H9 (cell line): ENCODE measurements around the gene NOX5. TPM values are rescaled to one million over a fixed set of nuclear protein-coding genes. Genes with fewer than 3 reads are reported as not detected.

Source experiments
- DNase-seq: peaks from one replicate; pipeline ENCODE4 v3.0.0-alpha.2; 2017
- H2AFZ ChIP-seq: one replicate; pipeline ENCODE4 v1.6.1; 2013; ENCODE audit warnings: mild to moderate bottlenecking, low read length, control low read depth, moderate library complexity
- H2AK5ac ChIP-seq: 2 replicates; pipeline ENCODE4 v1.6.1; 2013; ENCODE audit warnings: low read length, control low read depth, mixed read lengths; ENCODE audit not compliant: insufficient read length
- H2BK120ac ChIP-seq: one replicate; pipeline ENCODE4 v1.6.1; 2013; ENCODE audit warnings: low read depth, mild to moderate bottlenecking, low read length, control low read depth, inconsistent platforms; ENCODE audit not compliant: poor library complexity, severe bottlenecking
- H2BK12ac ChIP-seq: 2 replicates; pipeline ENCODE4 v1.6.1; 2013; ENCODE audit warnings: low read length, control low read depth, mixed read lengths, low read depth; ENCODE audit not compliant: insufficient read length
- H2BK15ac ChIP-seq: 2 replicates; pipeline ENCODE4 v1.6.1; 2013; ENCODE audit warnings: low read depth, low read length, control low read depth
- H2BK20ac ChIP-seq: one replicate; pipeline ENCODE4 v1.6.1; 2013; ENCODE audit warnings: low read depth, mild to moderate bottlenecking, low read length, control low read depth, inconsistent platforms; ENCODE audit not compliant: poor library complexity, severe bottlenecking
- H2BK5ac ChIP-seq: 2 replicates; pipeline ENCODE4 v1.6.1; 2013; ENCODE audit warnings: low read length, control low read depth, mixed read lengths; ENCODE audit not compliant: insufficient read length
- H3K14ac ChIP-seq: 2 replicates; pipeline ENCODE4 v1.6.1; 2013; ENCODE audit warnings: low read length, control low read depth; ENCODE audit not compliant: insufficient read depth
- H3K18ac ChIP-seq: 2 replicates; pipeline ENCODE4 v1.6.1; 2013; ENCODE audit warnings: low read depth, mild to moderate bottlenecking, mixed read lengths, low read length, control low read depth; ENCODE audit not compliant: insufficient read length
- H3K23ac ChIP-seq: 2 replicates; pipeline ENCODE4 v1.6.1; 2013; ENCODE audit warnings: low read length, control low read depth, mixed read lengths, low read depth; ENCODE audit not compliant: insufficient read length
- H3K23me2 ChIP-seq: 2 replicates; pipeline ENCODE4 v1.6.1; 2013; ENCODE audit warnings: low read depth, mild to moderate bottlenecking, mixed read lengths, low read length, control low read depth; ENCODE audit not compliant: insufficient read length, poor library complexity, severe bottlenecking
- H3K27ac ChIP-seq: 2 replicates; pipeline ENCODE4 v1.5.1; 2013; ENCODE audit warnings: low read length, control low read depth, mixed read lengths, low read depth; ENCODE audit not compliant: insufficient read length
- H3K27me3 ChIP-seq: 2 replicates; pipeline ENCODE4 v1.6.1; 2013; ENCODE audit warnings: low read length, control low read depth, inconsistent platforms; ENCODE audit not compliant: insufficient read depth
- H3K4ac ChIP-seq: 2 replicates; pipeline ENCODE4 v1.6.1; 2013; ENCODE audit warnings: low read depth, mild to moderate bottlenecking, control low read depth, inconsistent platforms, low read length, moderate library complexity
- H3K4me1 ChIP-seq: 2 replicates; pipeline ENCODE4 v1.6.1; 2013; ENCODE audit warnings: low read length, control low read depth, inconsistent platforms; ENCODE audit not compliant: insufficient read depth
- H3K4me2 ChIP-seq: 2 replicates; pipeline ENCODE4 v1.6.1; 2013; ENCODE audit warnings: low read length, control low read depth, mixed read lengths; ENCODE audit not compliant: insufficient read length, insufficient read depth
- H3K56ac ChIP-seq: 2 replicates; pipeline ENCODE4 v1.6.1; 2013; ENCODE audit warnings: low read depth, mild to moderate bottlenecking, mixed read lengths, low read length, control low read depth; ENCODE audit not compliant: insufficient read length
- H3K79me1 ChIP-seq: 2 replicates; pipeline ENCODE4 v1.6.1; 2013; ENCODE audit warnings: low read depth, mild to moderate bottlenecking, moderate library complexity, low read length, control low read depth, inconsistent platforms; ENCODE audit not compliant: insufficient read depth, poor library complexity, severe bottlenecking
- H3K79me2 ChIP-seq: 2 replicates; pipeline ENCODE4 v1.6.1; 2013; ENCODE audit warnings: low read length, control low read depth, inconsistent platforms; ENCODE audit not compliant: insufficient read depth
- H3K9ac ChIP-seq: 2 replicates; pipeline ENCODE4 v1.6.1; 2013; ENCODE audit warnings: low read length, control low read depth, mixed read lengths; ENCODE audit not compliant: insufficient read length; ENCODE audit errors: extremely low read depth
- H3K9me3 ChIP-seq: one replicate; pipeline ENCODE4 v1.6.1; 2013; ENCODE audit warnings: low read depth, low read length, inconsistent platforms; ENCODE audit not compliant: control insufficient read depth
- H3T11ph ChIP-seq: one replicate; pipeline ENCODE4 v1.6.1; 2013; ENCODE audit warnings: mild to moderate bottlenecking, low read length, control low read depth, inconsistent platforms
- H4K20me1 ChIP-seq: one replicate; pipeline ENCODE4 v1.6.1; 2013; ENCODE audit not compliant: control insufficient read depth, insufficient read length, insufficient read depth
- H4K5ac ChIP-seq: 2 replicates; pipeline ENCODE4 v1.6.1; 2013; ENCODE audit warnings: low read depth, mild to moderate bottlenecking, mixed read lengths, low read length, control low read depth; ENCODE audit not compliant: insufficient read length
- H4K8ac ChIP-seq: replicated peaks from 2 replicates; pipeline ENCODE4 v1.6.1; 2013; ENCODE audit warnings: low read length, control low read depth, mixed read lengths, low read depth; ENCODE audit not compliant: insufficient read length
- H4K91ac ChIP-seq: 2 replicates; pipeline ENCODE4 v1.6.1; 2013; ENCODE audit warnings: low read depth, mild to moderate bottlenecking, moderate library complexity, mixed read lengths, low read length, control low read depth; ENCODE audit not compliant: insufficient read length
- H3K27ac Mint-ChIP-seq, 3 experiments: 2 replicates in 2 of 3; 3 replicates in 1 of 3; pipeline ENCODE4 v1.8.0; 2020 to 2021; ENCODE audit warnings: mixed read lengths in 3 of 3, mild to moderate bottlenecking in 1 of 3, moderate library complexity in 1 of 3
- H3K27me3 Mint-ChIP-seq: 2 replicates; pipeline ENCODE4 v1.8.0; 2021; ENCODE audit warnings: low read depth, mild to moderate bottlenecking, moderate library complexity, mixed read lengths
- H3K36me3 Mint-ChIP-seq, 3 experiments: 2 replicates in 2 of 3; 3 replicates in 1 of 3; pipeline ENCODE4 v1.8.0; 2020 to 2021; ENCODE audit warnings: low read depth in 3 of 3, mixed read lengths in 3 of 3; ENCODE audit not compliant: insufficient read depth in 1 of 3
- H3K4me1 Mint-ChIP-seq, 2 experiments: 2 replicates each; pipeline ENCODE4 v1.8.0; 2020; ENCODE audit warnings: mixed read lengths in 2 of 2
- H3K4me3 Mint-ChIP-seq, 2 experiments: 2 replicates in 1 of 2; 3 replicates in 1 of 2; pipeline ENCODE4 v1.8.0; 2020 to 2021; ENCODE audit warnings: mild to moderate bottlenecking in 2 of 2, mixed read lengths in 2 of 2, moderate library complexity in 1 of 2
- H3K9me3 Mint-ChIP-seq, 2 experiments: 2 replicates in 1 of 2; 3 replicates in 1 of 2; pipeline ENCODE4 v1.8.0; 2020; ENCODE audit warnings: mild to moderate bottlenecking in 2 of 2, mixed read lengths in 2 of 2, moderate library complexity in 1 of 2
- WGBS: extraction: QIAGEN DNeasy Blood & Tissue Kit; methylation state at CpG from one replicate; pipeline ENCODE4 v1.1.7; 2013; ENCODE audit warnings: missing lambda C conversion rate, low lambda C conversion rate, mixed read lengths; ENCODE audit not compliant: insufficient read length; ENCODE audit errors: extremely low coverage; 5-methylcytosine and 5-hydroxymethylcytosine counted together
- total RNA-seq: library from RNA; stranded (reverse); gene quantifications from 2 replicates; pipeline ENCODE4 v1.2.1, GENCODE V29; 2021
- TF ChIP-seq, protein P1 (sequence below): fragments of 200-600 bp; sonication (generic); conservative IDR thresholded peaks from 3 replicates; pipeline ENCODE4 v1.8.0; 2021; ENCODE audit warnings: antibody characterized with exemption, mild to moderate bottlenecking

The NOX5 gene
- total RNA-seq, 1 experiment from 2014 or later, result 0.04 TPM

DNA sequence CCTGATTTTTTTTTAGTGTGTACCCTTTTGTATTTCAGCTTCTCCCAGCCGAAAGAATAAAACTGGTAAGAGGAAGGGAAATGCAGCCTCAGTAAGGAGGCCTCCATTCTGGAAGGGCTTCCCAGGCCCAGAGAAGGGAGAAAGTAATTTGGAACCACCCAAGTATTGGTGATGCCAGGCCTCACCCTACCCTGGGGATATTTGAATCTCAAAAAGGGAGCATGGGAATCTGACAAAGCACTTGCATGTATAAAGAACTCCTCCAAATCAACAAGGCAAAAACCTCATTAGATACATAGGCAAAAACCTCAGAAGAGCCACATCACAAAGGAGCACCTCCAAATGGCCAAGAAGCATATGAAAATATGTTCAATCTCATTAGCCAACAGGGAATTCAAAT lies 77.2 kb downstream of the NOX5 start:
- Histone ChIP-seq H2BK15ac (no peak overlapping the region), H3K4me1 (peaks cover 37% of the 10 kb centered on the region; the same call in 1 of the 2 replicates), H2BK20ac (no peak overlapping the region), H2AK5ac (no peak overlapping the region), H3T11ph (no peak overlapping the region), H3K4ac (no peak overlapping the region), H4K91ac (no peak overlapping the region), H3K14ac (no peak overlapping the region), H3K18ac (no peak overlapping the region), H3K9ac (no peak overlapping the region), H3K23ac (no peak overlapping the region), H3K4me2 (no peak overlapping the region), H2BK120ac (no peak overlapping the region), H3K79me2 (no peaks in the 10 kb centered on the region), H3K9me3 (no peaks in the 10 kb centered on the region), H3K27ac (no peak overlapping the region), H3K56ac (no peak overlapping the region), H4K5ac (no peak overlapping the region), H4K20me1 (no peaks in the 10 kb centered on the region), H3K79me1 (no peaks in the 10 kb centered on the region), H2AFZ (no peak overlapping the region), H4K8ac (no peak overlapping the region), H3K23me2 (peaks cover 2% of the 10 kb centered on the region), H2BK12ac (no peak overlapping the region), H3K27me3 (no peaks in the 10 kb centered on the region), H2BK5ac (no peak overlapping the region)
- H3K9me3 Mint-ChIP-seq, result peaks cover 0 to under 1% of the 10 kb centered on the region in 2 experiments; a peak in 2 of 5 replicates
- H3K27me3 Mint-ChIP-seq, result peaks cover 27% of the 10 kb centered on the region
- H3K4me1 Mint-ChIP-seq, result peaks cover 82 to 92% of the 10 kb centered on the region in 2 experiments
- H3K4me3 Mint-ChIP-seq, result no peak overlapping the region; a peak in 1 of 5 replicates
- H3K27ac Mint-ChIP-seq, result peak overlapping the region in 2 of 3 experiments; percentile 80 to 94; a peak in 4 of 7 replicates
- TF ChIP-seq, protein P1, sequence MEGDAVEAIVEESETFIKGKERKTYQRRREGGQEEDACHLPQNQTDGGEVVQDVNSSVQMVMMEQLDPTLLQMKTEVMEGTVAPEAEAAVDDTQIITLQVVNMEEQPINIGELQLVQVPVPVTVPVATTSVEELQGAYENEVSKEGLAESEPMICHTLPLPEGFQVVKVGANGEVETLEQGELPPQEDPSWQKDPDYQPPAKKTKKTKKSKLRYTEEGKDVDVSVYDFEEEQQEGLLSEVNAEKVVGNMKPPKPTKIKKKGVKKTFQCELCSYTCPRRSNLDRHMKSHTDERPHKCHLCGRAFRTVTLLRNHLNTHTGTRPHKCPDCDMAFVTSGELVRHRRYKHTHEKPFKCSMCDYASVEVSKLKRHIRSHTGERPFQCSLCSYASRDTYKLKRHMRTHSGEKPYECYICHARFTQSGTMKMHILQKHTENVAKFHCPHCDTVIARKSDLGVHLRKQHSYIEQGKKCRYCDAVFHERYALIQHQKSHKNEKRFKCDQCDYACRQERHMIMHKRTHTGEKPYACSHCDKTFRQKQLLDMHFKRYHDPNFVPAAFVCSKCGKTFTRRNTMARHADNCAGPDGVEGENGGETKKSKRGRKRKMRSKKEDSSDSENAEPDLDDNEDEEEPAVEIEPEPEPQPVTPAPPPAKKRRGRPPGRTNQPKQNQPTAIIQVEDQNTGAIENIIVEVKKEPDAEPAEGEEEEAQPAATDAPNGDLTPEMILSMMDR, result no peak
- peaks cover 0 to 2% (median 2%) of the 10 kb centered on the region in 3 experiments; a peak in 2 of 7 replicates for H3K36me3 Mint-ChIP-seq
- no peak for DNase-seq
- WGBS, result no CpG with 5 or more reads among the region's 1 CpG
